Urinary bladder (tissue), 4 donors: ENCODE data around the gene BTBD9. TPM values are rescaled to one million over a fixed set of nuclear protein-coding genes. Genes with fewer than 3 reads are reported as not detected.

Source experiments
- DNase-seq: peaks from one replicate; pipeline ENCODE4 v3.0.0-alpha.2; 2015; ENCODE audit errors: extremely low spot score
- H3K27ac ChIP-seq: one replicate; pipeline ENCODE4 v1.5.1; 2013; ENCODE audit warnings: low read depth, mild to moderate bottlenecking, moderate library complexity
- H3K36me3 ChIP-seq: one replicate; pipeline ENCODE4 v1.6.1; 2013; ENCODE audit warnings: mild to moderate bottlenecking, moderate library complexity; ENCODE audit not compliant: insufficient read depth
- H3K4me1 ChIP-seq: one replicate; pipeline ENCODE4 v1.6.1; 2013; ENCODE audit warnings: mild to moderate bottlenecking, moderate library complexity; ENCODE audit not compliant: insufficient read depth
- H3K4me3 ChIP-seq: one replicate; pipeline ENCODE4 v1.5.1; 2013; ENCODE audit warnings: low read depth, low read length
- WGBS: extraction: QIAGEN DNeasy Blood & Tissue Kit; methylation state at CpG from one replicate; pipeline ENCODE4 v1.1.7; 2013; 5-methylcytosine and 5-hydroxymethylcytosine counted together
- polyA plus RNA-seq: library from polyadenylated mRNA; stranded (reverse); fragments of 200-250 nt; gene quantifications from one replicate; pipeline ENCODE4 v1.2.3, GENCODE V29; 2013
- total RNA-seq: library from RNA; depleted of rRNA; stranded (reverse); fragments of >200 nt; gene quantifications from one replicate; pipeline ENCODE4 v1.2.3, GENCODE V29; 2014
- donor health status: healthy with polysubstance abuse.
- donor health status: healthy.

The BTBD9 gene
- total and polyA plus RNA-seq, 2 donors, result 5.3 to 34.2 TPM

DNA sequence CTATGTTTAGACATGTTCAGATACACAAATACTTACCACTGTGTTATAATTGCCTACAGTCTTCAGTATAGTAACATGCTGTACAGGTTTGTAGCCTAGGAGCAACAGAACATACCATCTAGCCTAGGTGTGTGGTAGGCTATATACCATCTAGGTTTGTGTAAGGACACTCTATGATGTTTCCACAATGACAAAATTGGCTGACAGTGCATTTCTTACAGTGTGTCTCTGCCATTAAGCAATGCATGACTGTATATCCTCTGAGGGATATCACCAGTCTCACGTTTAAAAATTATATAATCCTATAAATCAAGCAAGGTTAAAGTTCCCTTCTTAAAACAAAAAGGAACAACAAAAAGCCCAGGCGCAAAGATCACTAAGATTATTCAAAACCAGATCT lies 352.2 kb downstream of the BTBD9 start:
- no peaks in the 10 kb centered on the region for H3K4me1 ChIP-seq
- WGBS, result 84% methylated on average over 2 of the region's 2 CpGs
- H3K27ac ChIP-seq, result no peak overlapping the region

DNA sequence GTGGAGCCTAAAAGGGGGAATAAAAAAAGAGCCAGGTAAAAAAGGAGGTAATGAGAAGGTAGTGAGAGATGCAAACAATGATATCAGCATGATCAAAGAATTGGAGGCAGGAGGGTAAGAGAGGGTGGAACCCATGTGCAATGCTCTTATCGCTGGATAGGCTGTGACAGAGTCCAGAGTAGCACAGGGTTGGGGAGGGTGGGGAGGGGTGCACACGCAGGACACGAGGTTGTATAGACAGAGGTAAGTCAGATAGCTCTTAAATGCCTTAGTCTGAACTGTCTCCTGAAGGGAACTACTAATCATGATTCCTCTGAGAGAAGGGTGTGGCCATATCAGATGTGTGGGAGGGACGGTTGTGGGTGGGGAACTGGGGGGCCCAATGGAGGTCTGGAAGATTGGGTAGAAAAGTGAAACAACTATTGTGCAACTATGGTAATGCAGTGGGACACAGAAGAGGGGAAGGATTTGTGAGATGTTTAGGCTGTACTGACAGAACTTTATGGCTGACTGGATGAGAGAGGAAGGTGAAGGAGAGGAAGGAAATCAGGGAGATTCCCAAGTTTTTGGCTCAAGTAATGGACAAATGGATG lies 354.8 kb downstream of the BTBD9 start:
- no peaks in the 10 kb centered on the region for H3K4me1 ChIP-seq
- no peak for DNase-seq
- no peak overlapping the region for H3K27ac ChIP-seq
- WGBS, result 82% methylated on average over 4 of the region's 4 CpGs
- no peak overlapping the region for H3K4me3 ChIP-seq
- H3K36me3 ChIP-seq, result peaks cover 2% of the 10 kb centered on the region

More for the DNA sequence above, 352.2 kb downstream of the BTBD9 start:
- Histone ChIP-seq H3K36me3 (peaks cover 2% of the 10 kb centered on the region), H3K4me3 (no peak overlapping the region)
- DNase-seq, result no peak

DNA sequence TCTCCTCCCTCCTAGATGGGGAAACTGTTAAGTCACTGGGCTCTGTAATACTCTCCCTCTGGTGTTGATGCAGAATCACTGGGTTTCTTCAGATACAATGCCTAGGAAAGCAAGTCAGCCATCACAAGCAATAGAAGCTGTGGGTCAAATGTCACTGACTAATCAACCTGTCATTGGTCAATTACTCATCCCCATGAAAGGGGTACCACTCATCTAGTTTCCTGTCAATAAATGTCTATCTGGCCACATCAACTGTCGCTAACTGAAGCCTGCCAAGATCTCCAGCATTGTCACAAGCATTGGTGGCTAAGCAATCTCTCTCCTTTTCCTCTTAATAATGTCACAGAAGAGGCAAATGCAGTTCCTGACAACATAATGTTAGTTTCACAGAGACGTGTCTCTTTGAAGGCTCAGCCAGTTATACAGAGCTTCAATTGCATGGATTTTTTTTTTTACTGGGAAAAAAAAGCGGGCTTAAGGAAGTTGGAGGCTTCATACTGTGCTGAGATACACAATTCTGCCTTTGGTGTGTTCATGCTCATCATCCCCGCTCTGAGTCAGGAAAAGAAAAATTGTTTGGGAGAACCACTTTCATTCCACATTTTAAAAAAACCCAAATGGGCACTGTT lies 355.9 kb downstream of the BTBD9 start:
- Histone ChIP-seq H3K27ac (no peak overlapping the region), H3K4me3 (no peak overlapping the region), H3K36me3 (peaks cover 2% of the 10 kb centered on the region), H3K4me1 (no peaks in the 10 kb centered on the region)
- WGBS, result 95% methylated on average over 4 of the region's 4 CpGs
- DNase-seq, result no peak

DNA sequence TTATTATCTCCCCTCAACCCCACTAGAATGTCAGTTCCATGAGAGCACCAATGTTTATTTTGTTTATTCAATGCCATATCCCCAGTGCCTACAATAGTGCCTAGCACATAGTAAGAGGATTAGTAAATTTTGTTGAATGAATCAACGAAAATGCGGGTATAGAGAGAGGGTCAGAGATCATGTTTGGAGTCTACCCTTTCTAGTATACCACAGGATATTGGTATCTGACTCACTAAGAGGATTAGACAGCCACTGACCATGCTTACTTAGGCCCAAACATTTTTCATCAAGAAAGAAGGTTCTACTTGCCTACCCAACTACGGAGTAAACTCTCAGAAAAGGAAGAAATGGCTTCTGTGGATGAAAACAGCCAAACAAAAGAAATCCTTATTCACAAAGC lies 356.8 kb downstream of the BTBD9 start:
- no peak overlapping the region for H3K4me3 ChIP-seq
- H3K4me1 ChIP-seq, result no peaks in the 10 kb centered on the region
- H3K36me3 ChIP-seq, result peaks cover 2% of the 10 kb centered on the region
- DNase-seq, result no peak
- WGBS, result 84% methylated on average over 3 of the region's 3 CpGs
- no peak overlapping the region for H3K27ac ChIP-seq

DNA sequence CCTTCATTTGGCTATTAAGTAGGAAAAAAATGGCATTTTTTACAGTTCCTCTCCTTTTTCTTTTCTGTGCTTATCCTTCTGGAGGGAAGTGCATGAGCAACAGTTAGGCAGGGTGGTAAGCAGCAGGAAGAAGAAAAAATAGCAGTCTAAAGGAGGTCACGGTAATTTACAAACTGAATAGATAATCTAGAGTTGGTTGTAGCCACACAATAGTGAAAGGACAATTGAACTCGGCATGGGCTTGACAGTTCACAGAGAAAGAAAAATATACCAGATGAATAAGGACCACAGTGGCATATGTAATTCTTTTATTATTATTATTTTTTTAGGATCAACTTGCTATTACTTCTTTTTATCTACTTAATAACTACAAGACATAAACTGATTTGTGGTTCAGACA lies 358.6 kb downstream of the BTBD9 start:
- WGBS, result 55% methylated on average over 2 of the region's 2 CpGs
- H3K36me3 ChIP-seq, result no peaks in the 10 kb centered on the region
- no peak for DNase-seq
- no peak overlapping the region for H3K4me3 ChIP-seq
- H3K27ac ChIP-seq, result no peak overlapping the region
- no peaks in the 10 kb centered on the region for H3K4me1 ChIP-seq

DNA sequence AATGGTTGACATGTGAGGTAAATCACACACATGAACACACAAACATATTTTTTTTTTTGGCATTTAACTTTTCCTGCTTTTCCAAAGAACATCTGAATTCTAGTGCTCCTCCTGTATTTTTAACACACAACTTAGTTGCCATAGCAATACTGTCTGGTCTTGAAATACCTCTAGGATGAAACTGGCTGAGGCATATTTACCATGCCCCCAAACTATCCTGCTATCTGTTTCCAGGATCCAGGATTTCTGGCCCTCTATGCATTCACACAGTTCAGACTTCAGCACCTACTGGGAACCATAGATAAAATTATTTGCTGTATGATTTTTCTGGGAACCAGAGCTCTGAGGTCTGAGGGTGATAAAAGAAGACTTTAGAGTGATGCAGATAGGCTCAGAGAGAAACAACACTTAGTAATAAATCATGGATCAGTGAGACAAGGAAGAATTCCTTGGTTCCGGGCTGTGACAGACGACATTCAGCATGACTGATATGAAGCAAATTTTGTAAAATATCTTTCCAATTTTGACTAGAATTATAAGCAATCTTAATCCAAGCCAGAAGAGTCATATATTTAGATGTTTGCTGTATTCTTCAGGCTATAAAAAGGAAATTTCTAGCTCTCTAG lies 359.7 kb downstream of the BTBD9 start:
- Histone ChIP-seq H3K4me3 (no peak overlapping the region), H3K4me1 (no peaks in the 10 kb centered on the region), H3K27ac (no peak overlapping the region), H3K36me3 (no peaks in the 10 kb centered on the region)
- no peak for DNase-seq
- WGBS, result 71% methylated on average over 2 of the region's 2 CpGs

DNA sequence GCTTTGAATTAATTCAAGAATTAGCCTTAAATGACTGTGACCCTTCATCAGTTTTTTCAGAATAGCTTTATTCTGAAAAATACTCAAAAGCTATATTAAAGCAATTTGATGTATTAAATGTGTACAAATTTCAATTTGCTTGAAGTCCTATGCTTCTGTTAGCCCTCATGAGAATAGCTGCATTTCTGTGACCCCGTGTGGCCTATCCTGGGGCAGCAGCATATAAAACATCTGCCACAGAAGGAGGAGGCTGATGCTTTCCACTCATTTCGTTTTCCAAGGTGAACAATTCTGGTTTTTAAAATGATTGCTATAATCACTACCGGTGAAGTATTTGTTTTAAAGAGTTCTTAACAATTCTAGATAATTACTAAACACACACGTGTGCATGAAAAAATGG lies 360.3 kb downstream of the BTBD9 start:
- no peak for DNase-seq
- Histone ChIP-seq H3K4me1 (no peaks in the 10 kb centered on the region), H3K4me3 (no peak overlapping the region), H3K36me3 (no peaks in the 10 kb centered on the region), H3K27ac (no peak overlapping the region)
- WGBS, result 69% methylated on average over 4 of the region's 4 CpGs

DNA sequence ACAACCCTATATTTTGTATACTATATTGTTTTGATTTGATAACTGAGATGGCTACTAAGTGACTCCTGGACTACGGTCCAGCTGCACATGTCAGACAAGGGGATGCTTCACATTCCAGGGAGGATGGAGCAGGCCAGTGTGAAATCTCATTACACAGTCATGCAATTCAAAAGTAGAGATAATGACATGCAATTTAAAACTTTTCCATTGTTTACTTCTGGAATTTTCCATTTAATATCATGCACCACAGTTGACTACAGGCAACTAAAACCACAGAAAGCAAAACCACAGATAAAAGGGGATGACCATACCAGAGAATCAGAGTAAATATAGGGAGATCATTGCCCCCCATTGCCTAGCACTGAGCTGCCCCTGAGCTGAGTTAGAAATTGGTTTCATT lies 366.4 kb downstream of the BTBD9 start:
- 89% methylated on average over 1 of the region's 1 CpG for WGBS
- no peaks in the 10 kb centered on the region for H3K36me3 ChIP-seq

DNA sequence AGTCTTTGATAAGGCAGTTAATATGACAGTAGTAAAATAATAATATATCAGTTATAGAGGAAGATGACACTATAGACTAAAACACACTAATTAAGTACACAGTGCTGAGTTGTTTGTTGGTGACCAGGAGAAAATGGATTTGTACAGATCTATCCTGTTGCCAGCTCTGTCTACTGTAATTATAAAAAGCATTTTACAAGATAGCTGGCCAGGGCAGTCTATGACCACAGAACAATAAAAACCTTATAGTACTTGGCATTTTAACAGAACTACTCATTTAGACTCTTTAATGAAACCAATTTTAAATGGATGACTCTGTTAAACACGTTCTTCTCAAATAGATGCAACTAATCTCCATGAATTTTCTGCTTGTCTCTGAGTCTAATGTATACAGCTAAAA lies 367.5 kb downstream of the BTBD9 start:
- no peak overlapping the region for H3K27ac ChIP-seq

More for the DNA sequence above, 366.4 kb downstream of the BTBD9 start:
- DNase-seq, result no peak
- Histone ChIP-seq H3K4me1 (no peaks in the 10 kb centered on the region), H3K27ac (no peak overlapping the region), H3K4me3 (no peak overlapping the region)

DNA sequence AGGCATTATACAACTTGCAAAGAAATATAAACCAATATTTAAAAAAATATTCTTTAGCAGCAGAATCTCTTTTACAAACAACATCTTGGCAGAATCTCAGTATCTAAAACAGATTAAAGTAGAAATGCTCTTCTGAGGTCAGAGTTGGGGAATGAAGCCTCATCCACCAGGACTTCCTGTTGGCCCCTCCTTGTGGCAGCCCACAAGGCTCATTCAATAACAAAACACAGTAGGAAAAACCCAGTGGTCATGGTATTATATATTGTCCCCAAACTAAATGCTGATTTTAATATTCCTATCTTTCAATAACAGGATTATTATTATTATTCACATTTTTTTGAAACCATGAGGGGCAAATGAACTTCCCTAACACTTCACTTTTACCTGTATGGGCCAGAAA lies 368.6 kb downstream of the BTBD9 start:
- H3K36me3 ChIP-seq, result no peaks in the 10 kb centered on the region
- H3K4me1 ChIP-seq, result no peaks in the 10 kb centered on the region
- H3K4me3 ChIP-seq, result no peak overlapping the region
- no peak for DNase-seq
- H3K27ac ChIP-seq, result no peak overlapping the region

More for the DNA sequence above, 367.5 kb downstream of the BTBD9 start:
- Histone ChIP-seq H3K4me1 (no peaks in the 10 kb centered on the region), H3K4me3 (no peak overlapping the region), H3K36me3 (no peaks in the 10 kb centered on the region)
- DNase-seq, result no peak
- 73% methylated on average over 1 of the region's 1 CpG for WGBS

DNA sequence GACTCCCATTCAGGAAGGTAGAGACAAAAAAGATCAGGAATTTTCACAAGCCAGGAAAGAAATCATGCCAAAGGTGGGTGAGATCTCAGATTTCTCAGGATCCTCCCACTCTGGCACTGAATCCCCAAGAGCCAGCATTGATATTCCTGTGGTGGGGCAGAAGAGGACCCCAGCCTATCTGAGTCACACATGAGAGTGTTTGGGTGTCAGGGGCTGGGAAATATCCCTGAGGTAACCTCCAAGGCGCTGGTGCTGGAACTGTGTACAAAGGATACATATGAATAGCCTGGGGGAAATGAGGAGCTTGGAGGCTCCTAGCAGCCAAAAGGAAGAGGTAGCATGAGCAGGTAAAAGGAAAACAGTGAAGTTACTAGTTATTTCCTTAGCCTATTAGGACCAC lies 369.4 kb downstream of the BTBD9 start:
- Histone ChIP-seq H3K27ac (no peak overlapping the region), H3K4me1 (no peaks in the 10 kb centered on the region), H3K4me3 (no peak overlapping the region), H3K36me3 (no peaks in the 10 kb centered on the region)
- WGBS, result 96% methylated on average over 1 of the region's 1 CpG
- no peak for DNase-seq

DNA sequence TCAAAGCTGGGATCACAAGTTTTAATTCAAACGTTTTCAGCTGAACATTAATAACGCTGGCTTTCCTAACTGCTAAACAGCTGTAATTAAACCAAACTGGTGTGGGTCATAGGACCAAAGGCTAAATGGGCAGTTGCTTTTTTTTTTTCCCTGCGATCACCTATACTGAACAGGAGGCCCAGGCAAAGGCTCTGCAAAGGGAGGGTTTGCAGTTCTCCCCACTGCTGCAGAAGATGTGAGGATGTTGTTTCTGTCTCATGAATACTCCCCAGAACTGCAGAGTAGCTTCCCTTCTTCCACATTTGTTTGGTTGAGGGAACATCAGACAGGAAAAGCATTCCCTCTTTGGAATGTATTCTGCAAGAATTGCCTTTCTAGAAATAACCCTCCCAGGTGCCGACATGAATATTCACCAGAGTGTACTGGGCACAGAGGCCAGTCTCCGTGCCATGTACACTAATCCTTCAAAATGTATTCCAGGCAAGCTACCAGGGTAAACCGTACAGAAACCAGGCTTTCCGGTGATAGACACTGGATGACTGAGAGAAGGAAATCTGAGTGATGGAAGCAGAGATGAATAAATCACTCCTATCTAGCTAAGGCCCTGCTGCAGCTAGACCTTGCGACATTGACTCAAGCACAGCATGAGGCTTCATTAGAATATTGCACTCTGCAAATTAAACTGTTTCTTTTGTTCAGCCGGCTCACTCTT lies 370.1 kb downstream of the BTBD9 start:
- H3K27ac ChIP-seq, result no peak overlapping the region
- no peaks in the 10 kb centered on the region for H3K4me1 ChIP-seq
- DNase-seq, result no peak
- 74% methylated on average over 9 of the region's 9 CpGs for WGBS
- no peak overlapping the region for H3K4me3 ChIP-seq
- no peaks in the 10 kb centered on the region for H3K36me3 ChIP-seq

DNA sequence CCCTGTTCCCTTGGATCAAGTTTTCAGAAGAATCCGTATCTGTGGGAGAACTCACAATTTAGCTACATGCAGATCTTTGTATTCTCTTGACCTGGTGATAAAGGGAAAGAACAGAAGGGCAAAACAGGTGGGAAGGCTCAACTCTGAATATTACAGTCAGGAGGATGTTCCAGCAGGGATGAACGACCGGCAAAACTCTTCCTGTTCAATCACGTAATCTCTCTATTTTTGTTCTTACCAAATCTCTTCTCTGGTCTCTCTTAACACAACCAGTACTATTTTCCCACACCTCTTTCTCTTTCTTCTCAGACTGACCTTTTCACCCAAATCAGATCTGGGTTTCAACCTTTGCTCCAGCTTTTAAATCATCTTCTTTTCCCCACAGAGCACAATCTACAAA lies 371.4 kb downstream of the BTBD9 start:
- H3K4me3 ChIP-seq, result no peak overlapping the region
- H3K4me1 ChIP-seq, result no peaks in the 10 kb centered on the region
- WGBS, result 66% methylated on average over 4 of the region's 4 CpGs
- DNase-seq, result no peak
- H3K36me3 ChIP-seq, result no peaks in the 10 kb centered on the region
- H3K27ac ChIP-seq, result no peak overlapping the region

DNA sequence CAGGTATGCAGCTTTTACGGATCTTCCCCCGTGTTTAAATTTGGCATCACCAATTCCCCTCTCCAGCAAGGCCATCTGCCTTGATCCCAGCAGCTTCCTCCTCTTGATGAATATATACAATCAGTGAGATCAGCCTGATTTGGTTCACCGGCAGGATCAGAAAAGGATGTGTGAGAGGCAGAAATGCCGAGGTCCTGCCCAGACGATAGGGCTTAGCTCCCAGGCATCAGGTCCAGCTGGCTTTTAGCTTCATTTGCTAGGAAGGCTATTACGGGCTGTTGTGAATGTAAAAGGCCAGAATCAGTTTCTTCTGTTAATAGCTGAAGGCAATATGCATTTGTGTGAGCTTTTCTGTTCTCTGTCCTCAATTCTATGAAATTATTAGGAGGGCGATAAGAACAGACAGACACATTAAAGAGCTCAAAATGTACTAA lies 372.8 kb downstream of the BTBD9 start:
- H3K4me1 ChIP-seq, result no peaks in the 10 kb centered on the region
- H3K36me3 ChIP-seq, result no peaks in the 10 kb centered on the region
- WGBS, result 70% methylated on average over 7 of the region's 7 CpGs
- H3K27ac ChIP-seq, result no peak overlapping the region
- DNase-seq, result no peak
- H3K4me3 ChIP-seq, result no peak overlapping the region
